GM12874 (cell line): ENCODE data around the gene OLFML2A.

ENCODE experiments used
- CTCF ChIP-seq: IDR thresholded peaks from 2 replicates; pipeline ENCODE4 v1.5.1; 2011; ENCODE audit warnings: low read depth, mild to moderate bottlenecking, control low read depth, low read length, moderate library complexity; ENCODE audit not compliant: insufficient read depth

The OLFML2A gene

GRCh38 chr9:124808246-124808956, 31.5 kb downstream of the OLFML2A start:
- no peak for TF ChIP-seq CTCF

- no peak for TF ChIP-seq CTCF
These were observed 32.3 kb downstream of the OLFML2A start for GRCh38 chr9:124809211-124809610.

- no peak for TF ChIP-seq CTCF
These were observed 33.0 kb downstream of the OLFML2A start for GRCh38 chr9:124809741-124810500.

- TF ChIP-seq CTCF: no peak
These were observed 33.9 kb downstream of the OLFML2A start for GRCh38 chr9:124810663-124811355.

- no peak for TF ChIP-seq CTCF
These were observed 35.5 kb downstream of the OLFML2A start for GRCh38 chr9:124812441-124812876.

GRCh38 chr9:124813041-124813440, 36.1 kb downstream of the OLFML2A start:
- TF ChIP-seq CTCF: no peak

- no peak for TF ChIP-seq CTCF
These were observed 36.7 kb downstream of the OLFML2A start for GRCh38 chr9:124813501-124814163.
